ENCODE measurements around the gene PTGDS.

GRCh38 chr9:136964833-136965422 is 12.4 kb upstream of the PTGDS start:
- TF ChIP-seq, protein P1, sequence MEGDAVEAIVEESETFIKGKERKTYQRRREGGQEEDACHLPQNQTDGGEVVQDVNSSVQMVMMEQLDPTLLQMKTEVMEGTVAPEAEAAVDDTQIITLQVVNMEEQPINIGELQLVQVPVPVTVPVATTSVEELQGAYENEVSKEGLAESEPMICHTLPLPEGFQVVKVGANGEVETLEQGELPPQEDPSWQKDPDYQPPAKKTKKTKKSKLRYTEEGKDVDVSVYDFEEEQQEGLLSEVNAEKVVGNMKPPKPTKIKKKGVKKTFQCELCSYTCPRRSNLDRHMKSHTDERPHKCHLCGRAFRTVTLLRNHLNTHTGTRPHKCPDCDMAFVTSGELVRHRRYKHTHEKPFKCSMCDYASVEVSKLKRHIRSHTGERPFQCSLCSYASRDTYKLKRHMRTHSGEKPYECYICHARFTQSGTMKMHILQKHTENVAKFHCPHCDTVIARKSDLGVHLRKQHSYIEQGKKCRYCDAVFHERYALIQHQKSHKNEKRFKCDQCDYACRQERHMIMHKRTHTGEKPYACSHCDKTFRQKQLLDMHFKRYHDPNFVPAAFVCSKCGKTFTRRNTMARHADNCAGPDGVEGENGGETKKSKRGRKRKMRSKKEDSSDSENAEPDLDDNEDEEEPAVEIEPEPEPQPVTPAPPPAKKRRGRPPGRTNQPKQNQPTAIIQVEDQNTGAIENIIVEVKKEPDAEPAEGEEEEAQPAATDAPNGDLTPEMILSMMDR (IDR thresholded peaks at IDR 0.05): no peak
- TF ChIP-seq POLR2A (IDR thresholded peaks at IDR 0.05): no peak

All from transverse colon (tissue), 3 donors.